A549 (cell line): ENCODE results near the gene CEP192. TPM values are rescaled to one million over a fixed set of nuclear protein-coding genes. Genes with fewer than 3 reads are reported as not detected.
"Not testable (repeated sequence)": the region's sequence is repeated elsewhere in the genome, so short reads cannot be mapped to it uniquely, and the experiment has no call there.

ENCODE experiments used
- ATAC-seq, 2 experiments: fragments of 200-7000 bp in 1 of 2; fragments of >200 bp in 1 of 2; cut with Nextera tagmentation in 1 of 2; cut with Tn5 transposase in 1 of 2; 3 replicates each; pipeline versions ENCODE4 v1.8.0 to v1.9.1; 2018 to 2020; ENCODE audit warnings: mild to moderate bottlenecking in 1 of 2, moderate library complexity in 1 of 2
- CTCF ChIA-PET: fragments of 300-600 bp; sonication (Branson Sonifier 250); formaldehyde crosslinking; extraction: SDS; loops from one replicate; lab custom pipeline; 2021; ENCODE audit warnings: antibody characterized with exemption, inconsistent platforms; lab: Yijun Ruan, JAX
- POLR2A ChIA-PET: fragments of 350-600 bp; formaldehyde crosslinking; extraction: SDS; loops from one replicate; lab custom pipeline; 2021; ENCODE audit warnings: antibody characterized with exemption, inconsistent platforms; lab: Yijun Ruan, JAX
- DNase-seq, 2 experiments: peaks; one replicate each; pipeline versions ENCODE4 v3.0.0 to v3.0.0-alpha.2; 2011 to 2016; ENCODE audit warnings: low read depth in 1 of 2, low spot score in 1 of 2
- FAIRE-seq: peaks from 2 replicates; lab custom pipeline; 2011; peaks lifted over from hg19 to GRCh38; lab: Jason Lieb, UNC
- H3K27ac ChIP-seq, 2 experiments: fragments of >200 bp; sonication (Bioruptor Twin); formaldehyde crosslinking; 3 replicates each; pipeline ENCODE4 v1.5.1; 2016 to 2017
- H3K4me1 ChIP-seq: fragments of >200 bp; sonication (Bioruptor Twin); formaldehyde crosslinking; 3 replicates; pipeline ENCODE4 v1.6.1; 2016
- H3K4me2 ChIP-seq: fragments of >200 bp; sonication (Bioruptor Twin); formaldehyde crosslinking; 3 replicates; pipeline ENCODE4 v1.6.1; 2016
- H3K4me3 ChIP-seq: fragments of >200 bp; sonication (Bioruptor Twin); formaldehyde crosslinking; 3 replicates; pipeline ENCODE4 v1.5.1; 2016
- H3K9me3 ChIP-seq: fragments of >200 bp; sonication (Bioruptor Twin); formaldehyde crosslinking; 3 replicates; pipeline ENCODE4 v1.6.1; 2016
- CTCF ChIP-seq: fragments of >200 bp; sonication (Bioruptor Twin); formaldehyde crosslinking; IDR thresholded peaks from 3 replicates; pipeline ENCODE4 v1.5.1; 2016
- E2F6 ChIP-seq: IDR thresholded peaks from 2 replicates; pipeline ENCODE4 v1.6.1; 2012; ENCODE audit warnings: low read depth, borderline replicate concordance
- ELK1 ChIP-seq: fragments of 150-350 bp; IDR thresholded peaks from 2 replicates; pipeline ENCODE4 v1.6.1; 2014; ENCODE audit warnings: low read depth, mild to moderate bottlenecking, low read length
- EP300 ChIP-seq, 2 experiments: fragments of >200 bp; sonication (Bioruptor Twin); formaldehyde crosslinking; IDR thresholded peaks; 2 replicates in 1 of 2; 3 replicates in 1 of 2; pipeline ENCODE4 v1.6.1; 2016 to 2017
- GATA3 ChIP-seq: IDR thresholded peaks from 2 replicates; pipeline ENCODE4 v1.6.1; 2012; ENCODE audit warnings: borderline replicate concordance
- HES2 ChIP-seq: fragments of >200 bp; sonication (Bioruptor Twin); formaldehyde crosslinking; IDR thresholded peaks from 2 replicates; pipeline ENCODE4 v1.6.1; 2016
- HMGXB4 ChIP-seq: fragments of 250-450 bp; sonication (Bioruptor Pico); IDR thresholded peaks from 2 replicates; pipeline ENCODE4 v1.5.0; 2021; ENCODE audit warnings: mild to moderate bottlenecking, moderate library complexity, borderline replicate concordance
- MAFK ChIP-seq: fragments of 450-650 bp; IDR thresholded peaks from 2 replicates; pipeline ENCODE4 v1.6.1; 2014; ENCODE audit not compliant: partially characterized antibody
- MAZ ChIP-seq: fragments of 150-350 bp; IDR thresholded peaks from 2 replicates; pipeline ENCODE4 v1.6.1; 2014; ENCODE audit warnings: antibody characterized with exemption, low read depth, low read length, borderline replicate concordance
- NFE2L2 ChIP-seq: fragments of 150-350 bp; conservative IDR thresholded peaks from 2 replicates; pipeline ENCODE4 v1.6.1; 2014; ENCODE audit warnings: low read length
- NPAS2 ChIP-seq: fragments of 250-450 bp; sonication (Bioruptor Pico); IDR thresholded peaks from 2 replicates; pipeline ENCODE4 v1.8.0; 2022; ENCODE audit warnings: mild to moderate bottlenecking, moderate library complexity, borderline replicate concordance
- PBX3 ChIP-seq: IDR thresholded peaks from 2 replicates; pipeline ENCODE4 v1.6.1; 2012
- POLR2A ChIP-seq: IDR thresholded peaks from 2 replicates; pipeline ENCODE4 v1.6.1; 2012; ENCODE audit warnings: mild to moderate bottlenecking, low read length
- RNF2 ChIP-seq: fragments of 200-600 bp; sonication (generic); IDR thresholded peaks from 2 replicates; pipeline ENCODE4 v1.6.1; 2016; ENCODE audit warnings: low read depth, mild to moderate bottlenecking, antibody characterized with exemption, moderate library complexity, borderline replicate concordance
- TFCP2L1 ChIP-seq: fragments of 250-450 bp; sonication (Bioruptor Pico); IDR thresholded peaks from 2 replicates; pipeline ENCODE4 v1.5.0; 2021; ENCODE audit warnings: mild to moderate bottlenecking
- ZC3H11A ChIP-seq: fragments of 450-650 bp; IDR thresholded peaks from 2 replicates; pipeline ENCODE4 v1.6.1; 2014; ENCODE audit warnings: antibody characterized with exemption, mild to moderate bottlenecking
- ZNF302 ChIP-seq: fragments of 250-450 bp; sonication (Bioruptor Pico); IDR thresholded peaks from 2 replicates; pipeline ENCODE4 v1.9.0; 2021; ENCODE audit warnings: inconsistent platforms, mild to moderate bottlenecking, moderate library complexity
- ZSCAN20 ChIP-seq: fragments of 250-450 bp; sonication (Bioruptor Pico); IDR thresholded peaks from 2 replicates; pipeline ENCODE4 v1.8.0; 2022; ENCODE audit warnings: mild to moderate bottlenecking, moderate library complexity
- WGBS: methylation state at CpG from one replicate; pipeline ENCODE4 v1.1.6; 2017; ENCODE audit errors: missing lambda C conversion rate; 5-methylcytosine and 5-hydroxymethylcytosine counted together
- polyA plus RNA-seq, 4 experiments: library from polyadenylated mRNA; depleted of rRNA in 3 of 4; stranded (reverse); fragments of >200 nt; fragmentation: RNase III in 1 of 4; extraction: RNeasy Plus Mini Kit Qiagen cat#74134 plus additional on column Dnase treatment in 1 of 4; gene quantifications; 2 replicates in 3 of 4; 3 replicates in 1 of 4; pipeline ENCODE4 v1.2.3, GENCODE V29; 2011 to 2017

CEP192 gene
- polyA plus RNA-seq, 2 of the 4 experiments (the other 2 are of a cell fraction): 8.9 to 21.1 TPM

GRCh38 chr18:12996661-12997292, 5.6 kb downstream of the CEP192 start:
- TF ChIP-seq NPAS2 (CRISPR knock-in tag) (no peak), E2F6 (no peak), TFCP2L1 (CRISPR knock-in tag) (no peak), EP300 (IDR thresholded peaks at IDR 0.05) (no peak), RNF2 (no peak), MAZ (no peak), HMGXB4 (no peak), ELK1 (no peak), GATA3 (no peak), POLR2A (no peak), ZNF302 (CRISPR knock-in tag) (no peak), PBX3 (no peak)
- H3K4me1 ChIP-seq: peaks cover 10% of the 10 kb centered on the region; the same call in 2 of the 3 replicates
- no peak for FAIRE-seq
- ChIA-PET CTCF (interaction anchor here (1.5 kb wide), 1 partner anchor 561 kb away, joined by 3 read pairs; no protein-coding TSS in a partner anchor), POLR2A (interaction anchor here (0.5 kb wide), 1 partner anchor 113 kb away, joined by 4 read pairs; no protein-coding TSS in a partner anchor)
- H3K27ac ChIP-seq: no peak overlapping the region
- ATAC-seq: no peak
- no peak overlapping the region for H3K4me3 ChIP-seq
- 89% methylated on average over 10 of the region's 10 CpGs for WGBS
- H3K4me2 ChIP-seq: no peak overlapping the region
- H3K9me3 ChIP-seq: no peaks in the 10 kb centered on the region
- no peak for DNase-seq

GRCh38 chr18:12997330-12997729, 6.2 kb downstream of the CEP192 start:
- H3K4me2 ChIP-seq, ATAC-seq, POLR2A ChIA-PET, H3K4me3 ChIP-seq, H3K27ac ChIP-seq, FAIRE-seq, H3K9me3 ChIP-seq, DNase-seq, H3K4me1 ChIP-seq: not testable (repeated sequence)
- 91% methylated on average over 2 of the region's 2 CpGs for WGBS
- CTCF ChIA-PET: interaction anchor here (1.5 kb wide), 1 partner anchor 560 kb away, joined by 3 read pairs; no protein-coding TSS in a partner anchor

- ChIA-PET POLR2A (no interaction called here), CTCF (interaction anchor here (0.8 to 1.5 kb wide), 2 partner anchors 41 to 559 kb away, joined by 3 read pairs; no protein-coding TSS in a partner anchor)
- Histone ChIP-seq H3K4me1 (no peaks in the 10 kb centered on the region; the same call in 2 of the 3 replicates), H3K4me2 (no peak overlapping the region), H3K27ac (no peak overlapping the region), H3K9me3 (no peaks in the 10 kb centered on the region), H3K4me3 (no peak overlapping the region)
- ATAC-seq (no peak), FAIRE-seq (no peak), DNase-seq (no peak)
- TF ChIP-seq CTCF: no peak
- TF ChIP-seq HES2: no peak
- no peak for TF ChIP-seq MAFK
- no peak for TF ChIP-seq ZSCAN20 (CRISPR knock-in tag)
- no peak for TF ChIP-seq NFE2L2
- no peak for TF ChIP-seq ZC3H11A
- 85% methylated on average over 6 of the region's 6 CpGs for WGBS
These were observed 7.3 kb downstream of the CEP192 start for GRCh38 chr18:12998332-12999060.
